ENCODE measurements around the gene SECISBP2L. TPM values are rescaled to one million over a fixed set of nuclear protein-coding genes. Genes with fewer than 3 reads are reported as not detected.

Gene SECISBP2L
- total RNA-seq, 2 donors from 2014 or later = 39.6 to 46.4 TPM

DNA sequence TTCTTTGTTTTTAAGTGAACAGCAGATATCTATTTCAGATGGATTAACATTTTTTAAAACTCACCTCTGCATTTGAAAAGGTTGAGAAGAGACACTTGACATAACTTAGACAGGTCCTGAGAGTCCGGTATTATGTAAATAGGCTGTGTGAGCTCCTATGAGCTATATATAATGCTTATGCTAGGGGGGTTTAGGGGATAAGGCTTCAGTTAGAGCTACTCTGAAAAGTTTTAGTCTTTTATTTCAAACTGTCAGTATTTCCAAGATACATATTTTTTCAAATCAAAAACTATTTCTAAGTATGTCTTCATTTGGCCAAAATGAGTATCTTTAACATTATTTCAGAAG lies 99.4 kb downstream of the SECISBP2L start:
- Histone ChIP-seq H3K36me3 (no peaks in the 10 kb centered on the region), H3K9me3 (no peaks in the 10 kb centered on the region), H3K27ac (no peak overlapping the region), H3K27me3 (replicated peaks; ENCODE audit: insufficient read depth) (no peaks in the 10 kb centered on the region), H3K4me1 (replicated peaks) (no peaks in the 10 kb centered on the region), H3K4me3 (no peak overlapping the region)
- intact Hi-C loops (cut with DNase I) = no loop called here
- DNase-seq (ENCODE audit: low spot score) = no peak
- TF ChIP-seq, protein P1, sequence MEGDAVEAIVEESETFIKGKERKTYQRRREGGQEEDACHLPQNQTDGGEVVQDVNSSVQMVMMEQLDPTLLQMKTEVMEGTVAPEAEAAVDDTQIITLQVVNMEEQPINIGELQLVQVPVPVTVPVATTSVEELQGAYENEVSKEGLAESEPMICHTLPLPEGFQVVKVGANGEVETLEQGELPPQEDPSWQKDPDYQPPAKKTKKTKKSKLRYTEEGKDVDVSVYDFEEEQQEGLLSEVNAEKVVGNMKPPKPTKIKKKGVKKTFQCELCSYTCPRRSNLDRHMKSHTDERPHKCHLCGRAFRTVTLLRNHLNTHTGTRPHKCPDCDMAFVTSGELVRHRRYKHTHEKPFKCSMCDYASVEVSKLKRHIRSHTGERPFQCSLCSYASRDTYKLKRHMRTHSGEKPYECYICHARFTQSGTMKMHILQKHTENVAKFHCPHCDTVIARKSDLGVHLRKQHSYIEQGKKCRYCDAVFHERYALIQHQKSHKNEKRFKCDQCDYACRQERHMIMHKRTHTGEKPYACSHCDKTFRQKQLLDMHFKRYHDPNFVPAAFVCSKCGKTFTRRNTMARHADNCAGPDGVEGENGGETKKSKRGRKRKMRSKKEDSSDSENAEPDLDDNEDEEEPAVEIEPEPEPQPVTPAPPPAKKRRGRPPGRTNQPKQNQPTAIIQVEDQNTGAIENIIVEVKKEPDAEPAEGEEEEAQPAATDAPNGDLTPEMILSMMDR (IDR thresholded peaks at IDR 0.05) = no peak
- TF ChIP-seq POLR2A (IDR thresholded peaks at IDR 0.05) = no peak
- TF ChIP-seq POLR2AphosphoS5 (IDR thresholded peaks at IDR 0.05) = no peak
- WGBS = 75% methylated on average over 1 of the region's 1 CpG

DNA sequence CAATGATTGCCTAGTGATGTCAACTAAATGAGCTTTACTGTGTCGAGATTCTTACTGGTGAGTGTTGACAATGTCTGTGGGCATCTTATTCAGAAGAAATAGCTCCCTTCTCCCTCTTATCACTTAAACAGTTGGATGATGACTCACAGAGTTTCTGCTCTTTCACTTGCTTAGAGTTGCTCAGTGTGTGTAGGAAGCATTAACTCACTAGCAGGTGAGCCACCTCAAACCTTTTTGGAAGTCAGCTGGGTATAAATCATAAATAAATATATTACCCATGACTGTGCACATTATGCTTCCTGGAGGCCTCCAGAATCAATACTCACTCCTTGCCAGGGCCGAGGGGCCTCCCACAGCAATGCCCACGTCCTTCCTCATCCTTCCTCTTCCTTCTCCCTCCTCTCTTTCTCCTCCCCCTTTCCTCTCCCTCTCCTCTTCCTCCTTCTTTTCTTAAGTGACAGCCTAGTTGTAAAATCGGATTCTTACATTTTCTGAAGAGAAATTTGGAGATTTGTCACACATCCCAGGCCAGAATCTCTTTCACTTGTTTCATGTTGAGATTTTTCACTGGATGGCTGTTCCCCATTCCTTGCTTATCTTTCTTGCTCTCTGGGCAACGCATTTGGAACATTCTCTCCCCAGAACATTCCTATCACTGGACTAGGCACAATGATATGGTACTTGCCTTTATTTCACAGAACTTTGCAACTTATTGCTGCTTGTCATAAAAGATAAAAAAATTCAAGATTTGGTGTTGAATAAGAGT lies 100.0 kb downstream of the SECISBP2L start:
- H3K27ac ChIP-seq = no peak overlapping the region
- no peaks in the 10 kb centered on the region for H3K9me3 ChIP-seq
- H3K36me3 ChIP-seq = no peaks in the 10 kb centered on the region
- 46% methylated on average over 5 of the region's 5 CpGs for WGBS
- H3K4me1 ChIP-seq (replicated peaks) = no peaks in the 10 kb centered on the region
- TF ChIP-seq, protein P1 (IDR thresholded peaks at IDR 0.05) = no peak
- no peak for TF ChIP-seq POLR2AphosphoS5 (IDR thresholded peaks at IDR 0.05)
- TF ChIP-seq POLR2A (IDR thresholded peaks at IDR 0.05) = no peak
- no peak for DNase-seq (ENCODE audit: low spot score)
- intact Hi-C loops (cut with DNase I) = no loop called here
- no peaks in the 10 kb centered on the region for H3K27me3 ChIP-seq (replicated peaks; ENCODE audit: insufficient read depth)
- H3K4me3 ChIP-seq = no peak overlapping the region

DNA sequence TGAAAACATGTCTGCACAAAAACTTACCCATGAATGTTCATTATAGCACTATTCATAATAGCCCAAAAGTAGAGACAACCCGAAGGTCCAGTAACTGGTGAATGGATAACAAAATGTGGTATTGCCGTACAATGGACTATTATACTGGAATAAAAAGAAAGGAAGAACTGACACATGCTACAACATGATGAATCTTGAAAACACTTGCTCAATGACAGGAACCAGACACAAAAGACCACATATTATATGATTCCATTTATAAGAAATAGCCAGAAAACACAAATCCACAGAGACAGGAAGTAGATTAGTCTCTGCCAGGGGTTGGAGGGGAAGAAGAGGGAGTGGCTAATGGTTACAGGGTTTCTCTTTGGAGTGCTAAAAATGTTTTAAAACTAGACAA lies 100.9 kb downstream of the SECISBP2L start:
- H3K27me3 ChIP-seq (replicated peaks; ENCODE audit: insufficient read depth) = no peaks in the 10 kb centered on the region
- H3K27ac ChIP-seq = no peak overlapping the region
- DNase-seq (ENCODE audit: low spot score) = no peak
- intact Hi-C loops (cut with DNase I) = no loop called here
- H3K4me1 ChIP-seq (replicated peaks) = no peaks in the 10 kb centered on the region
- no peaks in the 10 kb centered on the region for H3K36me3 ChIP-seq
- no peak for TF ChIP-seq POLR2AphosphoS5 (IDR thresholded peaks at IDR 0.05)
- TF ChIP-seq, protein P1 (IDR thresholded peaks at IDR 0.05) = no peak
- TF ChIP-seq POLR2A (IDR thresholded peaks at IDR 0.05) = no peak
- no peaks in the 10 kb centered on the region for H3K9me3 ChIP-seq
- 35% methylated on average over 2 of the region's 2 CpGs for WGBS
- H3K4me3 ChIP-seq = no peak overlapping the region

DNA sequence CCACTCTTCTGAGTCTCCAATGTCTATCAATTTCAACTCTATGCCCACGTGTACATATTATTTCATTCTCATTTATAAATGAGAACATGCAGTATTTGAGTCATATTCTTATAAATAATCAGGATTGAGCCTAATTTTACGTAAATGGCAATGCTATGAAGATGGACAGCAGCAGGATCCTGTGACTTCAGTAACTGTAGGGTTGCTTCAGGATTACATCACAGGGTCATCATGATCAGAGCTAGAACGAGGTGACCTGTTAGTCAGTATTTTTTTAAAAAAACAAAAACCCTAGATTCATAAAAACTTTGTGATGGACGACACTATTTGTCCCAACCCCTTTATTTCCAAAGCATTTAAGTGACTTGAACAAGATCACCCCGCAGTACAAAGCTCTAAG lies 104.3 kb downstream of the SECISBP2L start:
- Histone ChIP-seq H3K4me1 (replicated peaks) (no peaks in the 10 kb centered on the region), H3K9me3 (no peaks in the 10 kb centered on the region), H3K27me3 (replicated peaks; ENCODE audit: insufficient read depth) (no peaks in the 10 kb centered on the region), H3K4me3 (no peak overlapping the region), H3K27ac (no peak overlapping the region), H3K36me3 (no peaks in the 10 kb centered on the region)
- WGBS = 82% methylated on average over 5 of the region's 5 CpGs
- intact Hi-C loops (cut with DNase I) = no loop called here
- TF ChIP-seq, protein P1 (IDR thresholded peaks at IDR 0.05) = no peak
- DNase-seq (ENCODE audit: low spot score) = no peak

GRCh38 chr15:48940508-48940907 lies 105.7 kb downstream of the SECISBP2L start:
- Histone ChIP-seq H3K4me3 (no peak overlapping the region), H3K36me3 (no peaks in the 10 kb centered on the region), H3K4me1 (replicated peaks) (no peaks in the 10 kb centered on the region), H3K27ac (no peak overlapping the region), H3K9me3 (no peaks in the 10 kb centered on the region), H3K27me3 (replicated peaks; ENCODE audit: insufficient read depth) (no peaks in the 10 kb centered on the region)
- no peak for DNase-seq (ENCODE audit: low spot score)
- WGBS = 73% methylated on average over 6 of the region's 6 CpGs
- TF ChIP-seq, protein P1 (IDR thresholded peaks at IDR 0.05) = no peak
- no peak for TF ChIP-seq POLR2A (IDR thresholded peaks at IDR 0.05)
- TF ChIP-seq POLR2AphosphoS5 (IDR thresholded peaks at IDR 0.05) = no peak
- intact Hi-C loops (cut with DNase I) = no loop called here

All from prostate gland (tissue), 2 donors.